Stimulated activated naive CD4-positive, alpha-beta T cell treated with Interleukin-2 at 50 U/mL for 16 hours (primary cell): ENCODE data around the gene RPS6KA1.
"Not testable (repeated sequence)": the region's sequence is repeated elsewhere in the genome, so short reads cannot be mapped to it uniquely, and the experiment has no call there.

ENCODE experiments used
- DNase-seq: peaks from one replicate; lab custom pipeline; 2025; lab: John Stamatoyannopoulos, UW

The RPS6KA1 gene

GRCh38 chr1:26602378-26602959 lies 72.9 kb downstream of the RPS6KA1 start:
- no peak for DNase-seq

- no peak for DNase-seq
These were observed 74.3 kb downstream of the RPS6KA1 start for GRCh38 chr1:26603856-26604255.

- no peak for DNase-seq
These were observed 77.6 kb downstream of the RPS6KA1 start for GRCh38 chr1:26607186-26607585.

DNA sequence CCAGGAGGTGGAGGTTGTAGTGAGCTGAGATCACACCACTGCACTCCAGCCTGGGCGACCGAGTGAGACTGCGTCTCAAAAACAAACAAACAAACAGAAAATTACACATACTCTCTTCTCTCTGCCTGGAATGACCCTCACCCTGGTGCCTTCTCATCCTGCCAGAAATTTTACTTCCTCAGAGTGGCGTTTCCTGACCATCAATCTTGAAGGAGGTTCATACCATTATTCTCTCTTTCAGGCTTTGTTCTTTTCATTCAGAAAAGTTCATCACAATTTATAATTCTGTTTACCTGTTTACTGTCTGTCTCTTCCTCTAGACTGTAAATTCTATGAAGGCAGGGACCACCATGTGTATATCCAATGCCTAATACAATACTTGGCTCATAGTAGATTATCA lies 79.3 kb downstream of the RPS6KA1 start:
- no peak for DNase-seq

DNA sequence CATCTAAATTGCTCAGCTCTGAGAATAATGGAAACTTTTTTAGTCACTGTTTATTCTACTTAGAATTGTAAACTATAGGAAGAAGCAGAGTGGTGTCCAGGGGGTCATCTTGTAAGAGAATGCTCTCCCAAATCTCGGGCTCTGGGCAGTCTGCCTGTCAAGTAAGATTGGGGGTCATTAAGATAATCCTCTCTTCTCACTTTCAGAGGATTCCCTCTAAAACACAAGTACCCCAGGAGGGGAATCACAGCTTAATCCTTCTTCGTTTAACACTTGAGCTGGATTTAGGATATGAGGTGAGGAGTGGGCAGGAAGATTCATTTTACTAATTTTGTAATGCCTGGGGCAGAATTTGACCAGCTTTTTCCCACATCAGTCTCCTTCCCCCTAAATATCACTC lies 81.2 kb downstream of the RPS6KA1 start:
- DNase-seq, result no peak

GRCh38 chr1:26612627-26613026 lies 83.1 kb downstream of the RPS6KA1 start:
- not testable (repeated sequence) for DNase-seq

- DNase-seq, result no peak
These were observed 85.3 kb downstream of the RPS6KA1 start for GRCh38 chr1:26614655-26615411.

- no peak for DNase-seq
These were observed 87.3 kb downstream of the RPS6KA1 start for GRCh38 chr1:26616881-26617280.

DNA sequence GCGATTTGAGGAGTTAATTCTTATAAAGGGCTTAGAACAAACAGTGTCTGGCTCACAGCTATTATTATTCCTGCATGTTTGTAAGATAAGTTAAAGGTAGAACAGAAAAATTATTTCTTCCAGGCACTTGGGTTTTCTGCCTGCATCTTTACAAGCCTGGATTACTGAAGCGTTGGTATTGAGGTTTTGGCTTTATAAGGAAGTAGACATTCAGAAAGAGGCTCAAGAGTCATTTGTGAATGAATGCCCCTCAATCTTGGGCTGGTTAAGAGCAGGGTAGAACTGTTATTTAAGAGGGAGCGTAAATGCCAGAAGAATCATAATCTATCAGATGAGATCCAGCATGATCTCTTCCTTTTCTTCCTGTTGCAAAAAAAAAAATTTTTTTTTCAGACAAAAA lies 89.0 kb downstream of the RPS6KA1 start:
- DNase-seq, result no peak
